A673 (cell line): ENCODE data around the gene ATP11C. TPM values are rescaled to one million over a fixed set of nuclear protein-coding genes. Genes with fewer than 3 reads are reported as not detected.
A peak's percentile ranks its signal among the peaks of the same experiment; 100 is the strongest.

Source experiments
- BruUV-seq: library from RNA; stranded (reverse); fragments of 400-500 nt; replicated peaks from 2 replicates; lab custom pipeline; 2021; lab: Mats Ljungman, UMichigan
- CTCF ChIA-PET: fragments of 300-600 bp; sonication (Branson Sonifier 250); formaldehyde crosslinking; loops from one replicate; lab custom pipeline; 2022; ENCODE audit warnings: antibody characterized with exemption; lab: Charles Lee
- POLR2A ChIA-PET: fragments of 300-600 bp; sonication (Branson Sonifier 250); formaldehyde crosslinking; loops from one replicate; lab custom pipeline; 2022; ENCODE audit warnings: antibody characterized with exemption; ENCODE audit not compliant: low non-redundant PET; lab: Charles Lee
- DNase-seq: peaks from one replicate; pipeline ENCODE4 v3.0.0-alpha.2; 2015; ENCODE audit warnings: low spot score
- H3K27ac ChIP-seq: fragments of 200-600 bp; sonication (generic); 2 replicates; pipeline ENCODE4 v1.5.1; 2016; ENCODE audit warnings: mixed run types, low read depth, mild to moderate bottlenecking, mixed read lengths, antibody characterized with exemption, low read length; ENCODE audit not compliant: poor library complexity, severe bottlenecking
- H3K27me3 ChIP-seq: fragments of 200-600 bp; sonication (generic); replicated peaks from 2 replicates; pipeline ENCODE4 v1.6.1; 2017; ENCODE audit warnings: mixed run types, low read depth, mild to moderate bottlenecking, mixed read lengths, antibody characterized with exemption, low read length; ENCODE audit not compliant: insufficient read depth, poor library complexity
- H3K36me3 ChIP-seq: fragments of 200-600 bp; sonication (generic); 2 replicates; pipeline ENCODE4 v1.6.1; 2016; ENCODE audit warnings: mixed run types, mild to moderate bottlenecking, mixed read lengths, antibody characterized with exemption, low read length; ENCODE audit not compliant: insufficient read depth, poor library complexity, severe bottlenecking
- H3K4me1 ChIP-seq: fragments of 200-600 bp; sonication (generic); 2 replicates; pipeline ENCODE4 v1.6.1; 2017; ENCODE audit warnings: mixed run types, mild to moderate bottlenecking, mixed read lengths, antibody characterized with exemption, low read length; ENCODE audit not compliant: insufficient read depth, poor library complexity, severe bottlenecking
- H3K4me3 ChIP-seq: fragments of 200-600 bp; sonication (generic); 2 replicates; pipeline ENCODE4 v1.5.1; 2016; ENCODE audit warnings: low read depth, mixed run types, mild to moderate bottlenecking, mixed read lengths, low read length; ENCODE audit not compliant: poor library complexity, severe bottlenecking
- H3K9me3 ChIP-seq: fragments of 200-600 bp; sonication (generic); 2 replicates; pipeline ENCODE4 v1.6.1; 2016; ENCODE audit warnings: mixed run types, low read depth, mild to moderate bottlenecking, mixed read lengths, antibody characterized with exemption, low read length; ENCODE audit not compliant: poor library complexity, severe bottlenecking
- EZH2 ChIP-seq: fragments of 200-600 bp; sonication (generic); IDR thresholded peaks from 2 replicates; pipeline ENCODE4 v1.6.1; 2017; ENCODE audit warnings: borderline replicate concordance, low read depth, mild to moderate bottlenecking, mixed read lengths, antibody characterized with exemption, low read length; ENCODE audit not compliant: poor library complexity, severe bottlenecking
- intact Hi-C: fragments of 100-400 bp; cut with micrococcal nuclease; formaldehyde crosslinking; loops from one replicate; pipeline ENCODE4 v1.10.0; 2022; ENCODE audit not compliant: unreplicated experiment
- total RNA-seq: library from RNA; stranded (reverse); gene quantifications from 2 replicates; pipeline ENCODE4 v1.2.3, GENCODE V29; 2021
- TF ChIP-seq, protein P1 (sequence below): fragments of 300-800, 200-600 bp; sonication (generic); conservative IDR thresholded peaks from 2 replicates; pipeline ENCODE4 v1.5.1; 2017; ENCODE audit warnings: low read depth, mild to moderate bottlenecking, antibody characterized with exemption, low read length, moderate library complexity, mixed read lengths

ATP11C gene
- total RNA-seq, 1 experiment from 2014 or later: 93.1 TPM

DNA sequence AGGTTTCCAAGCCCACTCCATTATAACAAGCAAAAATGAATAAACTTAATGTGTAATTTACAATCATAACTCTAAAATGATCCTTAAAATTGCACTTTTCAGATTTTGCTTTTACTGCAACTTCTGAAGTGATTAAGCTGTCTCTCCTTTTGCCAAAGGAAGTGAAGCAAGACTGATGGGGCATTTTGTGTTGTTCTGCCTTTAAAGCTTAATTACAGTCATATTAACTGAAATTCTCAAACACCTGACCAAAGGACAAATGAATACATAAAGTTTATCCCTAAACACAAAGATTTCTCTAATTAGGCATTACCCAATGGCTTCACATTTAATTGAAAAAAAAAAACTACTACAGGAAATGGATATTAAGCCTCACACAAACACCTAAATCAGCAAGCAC, 101.8 kb downstream of the ATP11C start:
- no peak for DNase-seq
- Histone ChIP-seq H3K4me1 (peaks cover 86% of the 10 kb centered on the region), H3K9me3 (no peaks in the 10 kb centered on the region), H3K27ac (peak overlapping the region; percentile 66), H3K4me3 (no peak overlapping the region), H3K27me3 (no peaks in the 10 kb centered on the region), H3K36me3 (no peaks in the 10 kb centered on the region)
- intact Hi-C loops: loop anchor here (5.0 kb wide), 1 partner anchor 101 kb away; the partner anchor contains the start of gene ATP11C
- BruUV-seq: no TSS peak
- ChIA-PET CTCF (interaction anchor here (0.5 kb wide), 1 partner anchor 978 kb away, joined by 3 read pairs; no protein-coding TSS in a partner anchor), POLR2A (interaction anchor here (0.6 kb wide), 1 partner anchor 1833 kb away, joined by 3 read pairs; no protein-coding TSS in a partner anchor)
- TF ChIP-seq, protein P1, sequence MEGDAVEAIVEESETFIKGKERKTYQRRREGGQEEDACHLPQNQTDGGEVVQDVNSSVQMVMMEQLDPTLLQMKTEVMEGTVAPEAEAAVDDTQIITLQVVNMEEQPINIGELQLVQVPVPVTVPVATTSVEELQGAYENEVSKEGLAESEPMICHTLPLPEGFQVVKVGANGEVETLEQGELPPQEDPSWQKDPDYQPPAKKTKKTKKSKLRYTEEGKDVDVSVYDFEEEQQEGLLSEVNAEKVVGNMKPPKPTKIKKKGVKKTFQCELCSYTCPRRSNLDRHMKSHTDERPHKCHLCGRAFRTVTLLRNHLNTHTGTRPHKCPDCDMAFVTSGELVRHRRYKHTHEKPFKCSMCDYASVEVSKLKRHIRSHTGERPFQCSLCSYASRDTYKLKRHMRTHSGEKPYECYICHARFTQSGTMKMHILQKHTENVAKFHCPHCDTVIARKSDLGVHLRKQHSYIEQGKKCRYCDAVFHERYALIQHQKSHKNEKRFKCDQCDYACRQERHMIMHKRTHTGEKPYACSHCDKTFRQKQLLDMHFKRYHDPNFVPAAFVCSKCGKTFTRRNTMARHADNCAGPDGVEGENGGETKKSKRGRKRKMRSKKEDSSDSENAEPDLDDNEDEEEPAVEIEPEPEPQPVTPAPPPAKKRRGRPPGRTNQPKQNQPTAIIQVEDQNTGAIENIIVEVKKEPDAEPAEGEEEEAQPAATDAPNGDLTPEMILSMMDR: no peak
- no peak for TF ChIP-seq EZH2

DNA sequence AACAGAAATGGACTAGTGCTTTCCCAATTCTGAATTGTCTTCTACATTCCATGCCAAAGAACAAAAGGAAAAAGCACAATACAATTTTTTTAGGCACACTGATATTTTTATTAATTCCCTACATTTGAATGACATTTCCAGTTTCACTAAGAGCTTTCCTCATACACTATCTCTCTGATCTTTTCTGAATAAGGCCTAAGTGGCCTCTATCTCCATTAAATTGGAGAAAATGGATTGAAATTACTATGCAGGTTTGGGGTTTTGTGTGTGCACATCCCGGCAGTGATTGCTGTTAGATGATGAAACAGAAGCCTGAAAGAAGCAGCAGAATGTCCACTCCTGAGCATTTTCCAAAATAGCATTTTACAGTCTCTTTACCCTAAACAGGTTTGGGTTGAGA, 104.0 kb downstream of the ATP11C start:
- no peaks in the 10 kb centered on the region for H3K27me3 ChIP-seq
- ChIA-PET POLR2A (no interaction called here), CTCF (no interaction called here)
- H3K9me3 ChIP-seq: no peaks in the 10 kb centered on the region
- peak overlapping the region; percentile 4 for H3K4me3 ChIP-seq
- H3K4me1 ChIP-seq: peaks cover 94% of the 10 kb centered on the region
- TF ChIP-seq, protein P1: no peak
- no peak for TF ChIP-seq EZH2
- H3K36me3 ChIP-seq: no peaks in the 10 kb centered on the region
- H3K27ac ChIP-seq: peak overlapping the region; percentile 66
- intact Hi-C loops: no loop called here
- DNase-seq: no peak
- BruUV-seq: no TSS peak

DNA sequence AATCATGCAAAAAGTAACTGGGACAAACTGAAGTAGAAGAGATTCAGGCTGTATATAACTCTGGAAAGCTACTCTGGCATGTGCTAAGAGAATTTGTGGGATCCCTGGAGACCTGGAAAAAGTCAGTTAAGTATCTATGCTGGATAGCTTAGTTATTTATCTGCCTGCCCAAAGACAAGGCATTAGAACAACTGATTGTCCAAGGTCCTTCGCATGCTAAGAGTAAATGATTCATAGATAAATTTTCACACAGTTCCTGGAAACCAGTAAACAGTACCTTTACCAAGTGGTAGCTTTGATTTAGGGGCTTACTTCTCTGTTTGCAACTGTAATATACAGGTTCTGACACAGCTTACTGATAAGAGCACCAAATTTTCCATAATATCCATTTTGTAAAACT, 104.8 kb downstream of the ATP11C start:
- ChIA-PET CTCF (no interaction called here), POLR2A (no interaction called here)
- BruUV-seq: no TSS peak
- Histone ChIP-seq H3K9me3 (no peaks in the 10 kb centered on the region), H3K27me3 (no peaks in the 10 kb centered on the region), H3K4me3 (no peak overlapping the region), H3K27ac (peak overlapping the region; percentile 66), H3K4me1 (peaks cover 87% of the 10 kb centered on the region), H3K36me3 (peaks cover 5% of the 10 kb centered on the region)
- no peak for TF ChIP-seq EZH2
- TF ChIP-seq, protein P1: no peak
- no peak for DNase-seq
- intact Hi-C loops: no loop called here
